Tibial nerve (tissue), 4 donors: Measurements from ENCODE around the gene RBM33. TPM values are rescaled to one million over a fixed set of nuclear protein-coding genes. Genes with fewer than 3 reads are reported as not detected.
A peak's percentile ranks its signal among the peaks of the same experiment; 100 is the strongest.

ENCODE experiments used
- DNase-seq, 2 donors: peaks; one replicate each; pipeline ENCODE4 v3.0.0-alpha.2; 2019; ENCODE audit warnings: low spot score in 2 of 2
- H3K27ac ChIP-seq, 4 donors: fragments of 200-600 bp; sonication (generic) in 3 of 4; one replicate each; pipeline ENCODE4 v1.5.1; 2017 to 2019; ENCODE audit warnings: mild to moderate bottlenecking in 1 of 4
- H3K27me3 ChIP-seq, 2 donors: fragments of 200-600 bp; sonication (generic) in 1 of 2; one replicate each; pipeline versions ENCODE4 v1.5.1 to v1.6.0; 2017 to 2019
- H3K36me3 ChIP-seq, 3 donors: fragments of 200-600 bp; sonication (generic); one replicate each; pipeline ENCODE4 v1.5.1; 2018 to 2019
- H3K4me1 ChIP-seq, 4 donors: fragments of 200-600 bp; sonication (generic) in 3 of 4; one replicate each; pipeline ENCODE4 v1.5.1; 2017 to 2019
- H3K4me3 ChIP-seq, 4 donors: fragments of 200-600 bp; sonication (generic) in 3 of 4; one replicate each; pipeline ENCODE4 v1.5.1; 2017 to 2019; ENCODE audit warnings: mild to moderate bottlenecking in 1 of 4, moderate library complexity in 1 of 4
- H3K9me3 ChIP-seq, 4 donors: fragments of 200-600 bp; sonication (generic) in 3 of 4; one replicate each; pipeline ENCODE4 v1.5.1; 2017 to 2019
- CTCF ChIP-seq, 5 experiments: fragments of 200-600 bp in 3 of 5; fragments of 450-650 bp in 2 of 5; sonication (generic) in 3 of 5; IDR thresholded peaks; one replicate each; pipeline ENCODE4 v1.5.1; 2016 to 2019; ENCODE audit warnings: antibody characterized with exemption in 5 of 5, mild to moderate bottlenecking in 3 of 5, moderate library complexity in 2 of 5
- EP300 ChIP-seq, 2 donors: sonication (generic); formaldehyde crosslinking; IDR thresholded peaks; one replicate each; pipeline ENCODE4 v1.6.1; 2017; ENCODE audit warnings: antibody characterized with exemption in 2 of 2, mild to moderate bottlenecking in 1 of 2
- POLR2A ChIP-seq, 2 donors: fragments of 450-650 bp; IDR thresholded peaks; one replicate each; pipeline ENCODE4 v1.6.1; 2017; ENCODE audit warnings: antibody characterized with exemption in 2 of 2, mild to moderate bottlenecking in 2 of 2, moderate library complexity in 2 of 2
- WGBS, 2 donors: methylation state at CpG; one replicate each; pipeline ENCODE4 v1.1.5; 2018; 5-methylcytosine and 5-hydroxymethylcytosine counted together
- total RNA-seq, 4 donors: library from RNA; depleted of rRNA; stranded (reverse); fragments of >200 nt; gene quantifications; one replicate each; pipeline ENCODE4 v1.1.0, GENCODE V29; 2016

Gene RBM33
- total RNA-seq, 4 donors from 2014 or later: 85.0 to 92.4 (median 88.3) TPM

GRCh38 chr7:155795401-155795800 is 150.9 kb downstream of the RBM33 start:
- no peak for DNase-seq
- Histone ChIP-seq H3K9me3 (no peaks in the 10 kb centered on the region), H3K36me3 (no peaks in the 10 kb centered on the region), H3K27me3 (peaks cover 0 to 30% of the 10 kb centered on the region in 2 donors), H3K4me3 (no peak overlapping the region), H3K27ac (no peak overlapping the region), H3K4me1 (peaks cover 0 to 14% (median 0%) of the 10 kb centered on the region in 4 donors)
- TF ChIP-seq CTCF (IDR thresholded peaks at IDR 0.05) (no peak), POLR2A (IDR thresholded peaks at IDR 0.05) (no peak), EP300 (IDR thresholded peaks at IDR 0.05) (no peak)
- WGBS, 2 donors: 86 to 90% methylated on average over 7 of the region's 7 CpGs

GRCh38 chr7:155795951-155796350 is 151.5 kb downstream of the RBM33 start:
- Histone ChIP-seq H3K36me3 (no peaks in the 10 kb centered on the region), H3K9me3 (no peaks in the 10 kb centered on the region), H3K27me3 (peaks cover 0 to 35% of the 10 kb centered on the region in 2 donors), H3K4me1 (peaks cover 0 to 14% (median 0%) of the 10 kb centered on the region in 4 donors), H3K4me3 (no peak overlapping the region), H3K27ac (no peak overlapping the region)
- no peak for DNase-seq
- 76 to 86% methylated on average over 8 of the region's 8 CpGs for WGBS, 2 donors
- TF ChIP-seq CTCF (IDR thresholded peaks at IDR 0.05): no peak
- TF ChIP-seq POLR2A (IDR thresholded peaks at IDR 0.05): no peak
- TF ChIP-seq EP300 (IDR thresholded peaks at IDR 0.05): no peak

- 28 to 32% methylated on average over 32 to 34 of the region's 60 CpGs for WGBS, 2 donors
- Histone ChIP-seq H3K4me1 (peaks cover 0 to 14% (median 0%) of the 10 kb centered on the region in 4 donors), H3K27ac (no peak overlapping the region), H3K27me3 (peaks cover 0 to 41% of the 10 kb centered on the region in 2 donors), H3K36me3 (no peaks in the 10 kb centered on the region), H3K9me3 (no peaks in the 10 kb centered on the region), H3K4me3 (peak overlapping the region in 1 of 4 donors; percentile 4)
- TF ChIP-seq CTCF (IDR thresholded peaks at IDR 0.05) (peak; percentile 85 to 97 (median 94)), POLR2A (IDR thresholded peaks at IDR 0.05) (no peak)
- peak; percentile 25 to 50 for DNase-seq
These were observed 152.2 kb downstream of the RBM33 start for GRCh38 chr7:155796381-155797261.

GRCh38 chr7:155797262-155798250 is 153.1 kb downstream of the RBM33 start:
- DNase-seq: no peak
- Histone ChIP-seq H3K27ac (no peak overlapping the region), H3K27me3 (peaks cover 0 to 51% of the 10 kb centered on the region in 2 donors), H3K36me3 (no peaks in the 10 kb centered on the region), H3K4me1 (peaks cover 0 to 16% (median 0%) of the 10 kb centered on the region in 4 donors), H3K4me3 (peak overlapping the region in 1 of 4 donors; percentile 4), H3K9me3 (no peaks in the 10 kb centered on the region)
- TF ChIP-seq POLR2A (IDR thresholded peaks at IDR 0.05) (no peak), CTCF (IDR thresholded peaks at IDR 0.05) (no peak), EP300 (IDR thresholded peaks at IDR 0.05) (no peak)
- WGBS, 2 donors: 75 to 76% methylated on average over 30 to 33 of the region's 38 CpGs
